Smooth muscle cell (in vitro differentiated cells): ENCODE data around the gene SKIC8. TPM values are rescaled to one million over a fixed set of nuclear protein-coding genes. Genes with fewer than 3 reads are reported as not detected.

Experiments used
- DNase-seq: peaks from one replicate; lab custom pipeline; 2025; ENCODE audit not compliant: unreplicated experiment; lab: John Stamatoyannopoulos, UW
- H2AFZ ChIP-seq: fragments of 200-600 bp; sonication (generic); 2 replicates; pipeline ENCODE4 v1.6.0; 2016; ENCODE audit warnings: antibody characterized with exemption, low read depth, mild to moderate bottlenecking
- H3F3A ChIP-seq: fragments of 200-600 bp; sonication (generic); 2 replicates; pipeline ENCODE4 v1.6.0; 2017; ENCODE audit warnings: antibody characterized with exemption, low read depth
- H3K27ac ChIP-seq: fragments of 200-600 bp; sonication (generic); 2 replicates; pipeline ENCODE4 v1.5.1; 2016; ENCODE audit warnings: low read depth, mild to moderate bottlenecking
- H3K27me3 ChIP-seq: fragments of 200-600 bp; sonication (generic); 2 replicates; pipeline ENCODE4 v1.6.1; 2016; ENCODE audit warnings: low read depth, mild to moderate bottlenecking
- H3K36me3 ChIP-seq: fragments of 200-600 bp; sonication (generic); 2 replicates; pipeline ENCODE4 v1.5.1; 2016; ENCODE audit warnings: low read depth
- H3K4me1 ChIP-seq: fragments of 200-600 bp; sonication (generic); 2 replicates; pipeline ENCODE4 v1.5.1; 2016; ENCODE audit warnings: low read depth
- H3K4me2 ChIP-seq: fragments of 200-600 bp; sonication (generic); 2 replicates; pipeline ENCODE4 v1.6.0; 2016; ENCODE audit warnings: mild to moderate bottlenecking
- H3K4me3 ChIP-seq: fragments of 200-600 bp; sonication (generic); 2 replicates; pipeline ENCODE4 v1.5.1; 2016; ENCODE audit warnings: mild to moderate bottlenecking
- H3K79me2 ChIP-seq: fragments of 200-600 bp; sonication (generic); 2 replicates; pipeline ENCODE4 v1.6.0; 2016; ENCODE audit warnings: low read depth, mild to moderate bottlenecking
- H3K9ac ChIP-seq: fragments of 200-600 bp; sonication (generic); 2 replicates; pipeline ENCODE4 v1.6.0; 2016; ENCODE audit warnings: low read depth
- H3K9me3 ChIP-seq: fragments of 200-600 bp; sonication (generic); replicated peaks from 2 replicates; pipeline ENCODE4 v1.5.1; 2016; ENCODE audit warnings: low read depth
- H4K20me1 ChIP-seq: fragments of 200-600 bp; sonication (generic); 2 replicates; pipeline ENCODE4 v1.6.0; 2016; ENCODE audit warnings: low read depth
- WGBS: methylation state at CpG from one replicate; pipeline ENCODE4 v1.1.7; 2016; ENCODE audit warnings: low lambda C conversion rate; 5-methylcytosine and 5-hydroxymethylcytosine counted together
- polyA plus RNA-seq: library from polyadenylated mRNA; unstranded; fragments of >200 nt; fragmentation: Nextera tagmentation; extraction: Ambion mirVana; gene quantifications from 2 replicates; pipeline ENCODE4 v1.2.1, GENCODE V29; 2016
- total RNA-seq: library from RNA; depleted of rRNA; stranded (reverse); fragments of >200 nt; gene quantifications from 2 replicates; pipeline ENCODE4 v1.2.3, GENCODE V29; 2014
- TF ChIP-seq, protein P1 (sequence below): fragments of 200-600 bp; sonication (generic); IDR thresholded peaks from 2 replicates; pipeline ENCODE4 v1.5.1; 2017; ENCODE audit warnings: borderline replicate concordance, mild to moderate bottlenecking, antibody characterized with exemption; ENCODE audit not compliant: insufficient read depth, poor library complexity, severe bottlenecking

The SKIC8 gene
- total and polyA plus RNA-seq, 2 experiments from 2014 or later = 63.6 to 72.9 TPM

GRCh38 chr15:78259232-78259631, 40.2 kb downstream of the SKIC8 start:
- Histone ChIP-seq H4K20me1 (no peaks in the 10 kb centered on the region), H3K79me2 (no peaks in the 10 kb centered on the region), H3F3A (no peaks in the 10 kb centered on the region), H2AFZ (no peak overlapping the region), H3K9me3 (no peaks in the 10 kb centered on the region), H3K27me3 (no peaks in the 10 kb centered on the region), H3K9ac (no peak overlapping the region), H3K27ac (no peak overlapping the region), H3K4me2 (no peak overlapping the region), H3K4me3 (no peak overlapping the region), H3K36me3 (no peaks in the 10 kb centered on the region), H3K4me1 (no peaks in the 10 kb centered on the region)
- 70% methylated on average over 3 of the region's 3 CpGs for WGBS
- DNase-seq = no peak
- TF ChIP-seq, protein P1, sequence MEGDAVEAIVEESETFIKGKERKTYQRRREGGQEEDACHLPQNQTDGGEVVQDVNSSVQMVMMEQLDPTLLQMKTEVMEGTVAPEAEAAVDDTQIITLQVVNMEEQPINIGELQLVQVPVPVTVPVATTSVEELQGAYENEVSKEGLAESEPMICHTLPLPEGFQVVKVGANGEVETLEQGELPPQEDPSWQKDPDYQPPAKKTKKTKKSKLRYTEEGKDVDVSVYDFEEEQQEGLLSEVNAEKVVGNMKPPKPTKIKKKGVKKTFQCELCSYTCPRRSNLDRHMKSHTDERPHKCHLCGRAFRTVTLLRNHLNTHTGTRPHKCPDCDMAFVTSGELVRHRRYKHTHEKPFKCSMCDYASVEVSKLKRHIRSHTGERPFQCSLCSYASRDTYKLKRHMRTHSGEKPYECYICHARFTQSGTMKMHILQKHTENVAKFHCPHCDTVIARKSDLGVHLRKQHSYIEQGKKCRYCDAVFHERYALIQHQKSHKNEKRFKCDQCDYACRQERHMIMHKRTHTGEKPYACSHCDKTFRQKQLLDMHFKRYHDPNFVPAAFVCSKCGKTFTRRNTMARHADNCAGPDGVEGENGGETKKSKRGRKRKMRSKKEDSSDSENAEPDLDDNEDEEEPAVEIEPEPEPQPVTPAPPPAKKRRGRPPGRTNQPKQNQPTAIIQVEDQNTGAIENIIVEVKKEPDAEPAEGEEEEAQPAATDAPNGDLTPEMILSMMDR = no peak

DNA sequence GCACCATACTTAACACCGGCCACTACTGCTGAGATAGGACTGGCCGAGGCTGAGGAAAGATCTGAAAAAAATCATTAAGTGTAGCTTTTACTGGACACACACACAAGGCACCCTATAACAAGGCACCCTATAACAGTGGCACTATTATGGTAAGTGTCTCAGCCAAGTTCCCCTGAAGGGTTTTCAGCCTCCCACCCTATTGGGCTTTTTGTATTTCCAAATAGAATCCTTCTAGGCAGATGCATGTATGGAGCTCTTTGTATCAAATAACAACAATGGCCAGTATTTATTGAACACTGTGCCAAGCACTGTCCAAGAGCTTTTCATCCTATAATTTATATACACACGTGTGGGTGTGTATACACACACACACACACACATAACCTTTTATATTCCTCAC, 41.7 kb downstream of the SKIC8 start:
- Histone ChIP-seq H3K4me2 (no peak overlapping the region), H3K79me2 (no peaks in the 10 kb centered on the region), H3F3A (no peaks in the 10 kb centered on the region), H3K9me3 (no peaks in the 10 kb centered on the region), H4K20me1 (no peaks in the 10 kb centered on the region), H2AFZ (no peak overlapping the region), H3K4me1 (no peaks in the 10 kb centered on the region), H3K4me3 (no peak overlapping the region), H3K9ac (no peak overlapping the region), H3K36me3 (no peaks in the 10 kb centered on the region), H3K27me3 (no peaks in the 10 kb centered on the region), H3K27ac (no peak overlapping the region)
- whole genome bisulfite sequencing = 91% methylated on average over 3 of the region's 3 CpGs
- TF ChIP-seq, protein P1 = no peak
- DNase-seq = no peak

DNA sequence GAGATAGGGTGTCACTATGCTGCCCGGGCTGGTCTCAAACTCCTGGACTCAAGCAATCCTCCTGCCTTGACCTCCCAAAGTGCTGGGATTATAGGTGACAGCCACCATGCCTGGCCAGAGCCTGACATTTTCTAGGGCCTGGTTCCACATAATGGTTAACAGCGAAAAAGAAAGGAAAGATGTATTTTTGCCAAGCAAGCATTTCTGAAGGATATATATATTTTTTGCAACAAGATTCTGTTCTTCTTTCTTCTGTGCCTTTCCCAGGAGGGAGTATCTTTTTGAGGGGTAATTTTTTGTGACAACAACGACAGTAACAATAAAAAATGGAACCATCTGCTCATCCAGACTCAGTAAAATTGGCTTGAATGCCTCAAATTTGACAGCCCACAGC, 43.4 kb downstream of the SKIC8 start:
- Histone ChIP-seq H3K79me2 (no peaks in the 10 kb centered on the region), H3K4me2 (no peak overlapping the region), H3K36me3 (no peaks in the 10 kb centered on the region), H3F3A (no peaks in the 10 kb centered on the region), H3K27ac (no peak overlapping the region), H3K4me1 (no peaks in the 10 kb centered on the region), H4K20me1 (no peaks in the 10 kb centered on the region), H3K9ac (no peak overlapping the region), H3K9me3 (no peaks in the 10 kb centered on the region), H2AFZ (no peak overlapping the region), H3K4me3 (no peak overlapping the region), H3K27me3 (no peaks in the 10 kb centered on the region)
- WGBS = 86% methylated on average over 3 of the region's 3 CpGs
- TF ChIP-seq, protein P1 = no peak
- no peak for DNase-seq

GRCh38 chr15:78255421-78256043, 43.9 kb downstream of the SKIC8 start:
- Histone ChIP-seq H3K9me3 (no peaks in the 10 kb centered on the region), H3F3A (no peaks in the 10 kb centered on the region), H3K27ac (no peak overlapping the region), H3K4me1 (no peaks in the 10 kb centered on the region), H3K36me3 (no peaks in the 10 kb centered on the region), H3K9ac (no peak overlapping the region), H3K79me2 (no peaks in the 10 kb centered on the region), H4K20me1 (no peaks in the 10 kb centered on the region), H3K27me3 (no peaks in the 10 kb centered on the region), H2AFZ (no peak overlapping the region), H3K4me2 (no peak overlapping the region), H3K4me3 (no peak overlapping the region)
- WGBS = 93% methylated on average over 1 of the region's 1 CpG
- TF ChIP-seq, protein P1 = no peak
- no peak for DNase-seq
